HG03575 (cell line): ENCODE measurements around the gene CD37.
"Not testable (repeated sequence)": the region's sequence is repeated elsewhere in the genome, so short reads cannot be mapped to it uniquely, and the experiment has no call there.

Experiments used
- ATAC-seq: cut with Tn5 transposase; IDR thresholded peaks from one replicate; pipeline ENCODE4 v1.9.1; 2021; ENCODE audit not compliant: unreplicated experiment, insufficient number of reproducible peaks, low FRiP score; ENCODE audit errors: extremely low read depth

CD37 gene

GRCh38 chr19:49364083-49364737, 29.0 kb downstream of the CD37 start:
- no peak for ATAC-seq

DNA sequence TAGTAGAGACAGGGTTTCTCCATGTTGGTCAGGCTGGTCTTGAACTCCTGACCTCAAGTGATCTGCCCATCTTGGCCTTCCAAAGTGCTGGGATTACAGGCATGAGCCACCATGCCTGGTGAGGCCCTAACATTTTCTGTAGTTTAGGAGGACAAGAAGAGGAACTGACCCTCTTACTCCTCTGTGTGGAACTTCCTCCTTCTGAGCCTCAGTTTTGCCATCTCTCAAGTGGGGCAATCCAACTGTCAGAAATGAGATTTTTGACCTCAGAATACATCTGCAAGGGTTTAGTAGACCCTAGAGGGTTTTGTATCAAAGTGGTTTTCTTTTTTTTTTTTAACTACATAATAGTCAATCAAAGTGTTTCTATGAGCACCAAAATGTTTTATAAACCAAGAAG, 30.9 kb downstream of the CD37 start:
- no peak for ATAC-seq

- no peak for ATAC-seq
Observed at GRCh38 chr19:49368711-49369358, 33.6 kb downstream of the CD37 start.

DNA sequence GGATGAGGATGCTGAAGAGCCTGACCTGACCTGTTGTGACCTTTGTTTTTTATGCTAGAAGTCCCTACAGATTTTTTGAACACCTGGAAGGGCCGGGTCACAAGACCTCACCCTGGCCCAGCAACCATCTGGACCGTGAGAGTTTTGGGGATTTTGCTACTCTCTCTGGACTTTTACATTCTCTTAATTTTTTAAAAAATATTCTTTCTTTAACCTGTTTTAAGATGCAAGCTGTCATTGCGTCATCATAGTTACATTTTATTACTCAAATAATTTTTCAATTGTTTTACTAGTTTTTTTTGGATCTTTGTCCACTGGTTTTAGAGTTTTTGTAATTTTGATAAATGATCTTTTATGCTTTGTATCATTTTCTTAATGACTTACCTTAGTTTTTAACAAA, 36.0 kb downstream of the CD37 start:
- ATAC-seq, result no peak

DNA sequence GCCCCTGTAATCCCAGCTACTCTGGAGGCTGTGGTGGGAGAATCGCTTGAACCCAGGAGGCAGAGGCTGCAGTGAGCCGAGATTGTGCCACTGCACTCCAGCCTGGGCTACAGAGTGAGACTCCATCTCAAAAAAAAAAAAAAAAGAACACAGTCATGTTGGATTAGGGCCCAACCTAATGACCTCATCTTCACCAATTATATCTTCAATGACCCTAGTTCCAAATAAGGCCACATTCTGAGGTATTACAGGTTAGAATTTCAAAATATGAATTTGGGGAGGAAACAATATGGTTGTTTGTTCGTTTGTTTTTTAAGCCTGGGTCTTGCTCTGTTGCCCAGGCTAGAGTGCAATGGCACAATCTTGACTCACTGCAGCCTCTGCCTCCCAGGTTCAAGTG, 38.0 kb downstream of the CD37 start:
- not testable (repeated sequence) for ATAC-seq

GRCh38 chr19:49374665-49375434, 39.6 kb downstream of the CD37 start:
- ATAC-seq, result no peak

DNA sequence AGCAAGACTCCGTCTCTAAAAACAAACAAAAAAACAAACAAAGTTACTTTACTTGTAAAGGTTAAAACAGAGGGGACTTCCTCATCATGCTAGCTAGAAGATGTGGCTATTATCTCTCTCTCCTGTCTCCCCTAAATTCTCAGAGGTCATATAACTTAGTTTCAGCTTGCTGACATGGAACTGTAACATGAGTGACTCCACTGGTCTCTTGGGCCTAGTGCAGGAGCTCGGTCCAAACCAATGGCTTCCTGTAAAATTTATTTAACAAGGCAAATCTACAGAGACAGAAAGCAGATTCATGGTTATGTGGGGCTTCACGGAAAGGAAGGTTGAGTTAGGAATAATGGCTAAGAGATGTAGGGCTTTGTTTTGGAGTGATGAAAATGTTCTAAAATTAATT, 43.3 kb downstream of the CD37 start:
- no peak for ATAC-seq

- no peak for ATAC-seq
Observed at GRCh38 chr19:49380391-49380790, 45.2 kb downstream of the CD37 start.

- no peak for ATAC-seq
Observed at GRCh38 chr19:49382639-49383038, 47.4 kb downstream of the CD37 start.

DNA sequence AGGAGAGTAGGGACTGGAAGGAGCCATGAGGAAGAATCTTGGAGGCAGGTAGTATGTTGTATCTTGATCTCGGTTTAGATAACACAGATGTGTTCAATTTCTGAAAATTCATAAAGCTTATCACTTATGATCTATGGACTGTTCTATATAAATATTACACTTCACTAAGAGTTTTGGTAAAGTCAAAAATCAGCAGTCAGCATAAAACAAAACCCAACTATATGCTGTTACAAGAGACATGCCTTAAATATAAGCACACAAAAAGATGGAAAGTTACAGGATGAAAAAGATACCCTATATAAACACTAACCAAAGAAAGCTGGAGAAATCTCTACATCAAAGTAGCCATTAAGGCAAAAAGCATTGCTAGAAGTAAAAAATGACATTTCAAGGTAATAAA, 48.4 kb downstream of the CD37 start:
- ATAC-seq, result no peak

DNA sequence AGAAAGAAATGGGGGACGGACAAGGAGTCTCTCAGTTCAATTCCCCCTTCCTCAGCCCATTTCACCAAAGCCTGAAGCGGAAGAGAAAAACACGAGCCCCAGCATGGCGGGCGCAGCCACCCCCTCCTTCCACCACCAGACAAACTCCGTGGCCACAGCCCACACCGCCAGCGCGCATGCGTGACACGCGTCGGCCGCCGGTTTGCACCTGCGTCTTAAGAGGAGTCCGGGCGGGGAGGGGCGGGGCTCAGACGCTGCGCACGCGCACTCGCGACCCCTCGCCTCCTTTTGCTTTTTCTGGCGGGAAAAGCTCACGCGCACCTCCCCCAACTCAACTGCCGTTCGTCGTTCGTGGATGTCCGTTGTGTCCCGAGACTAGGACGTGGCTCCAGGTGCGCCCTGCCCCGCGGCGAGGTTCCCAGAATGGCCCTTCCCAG, 52.7 kb downstream of the CD37 start, which contains the start of gene KASH5:
Gene KASH5, plus strand, starts transcription at position 314 of the 437 bp plus-strand sequence. CDS start 2,635 bp downstream, outside the sequence.
- no peak for ATAC-seq

DNA sequence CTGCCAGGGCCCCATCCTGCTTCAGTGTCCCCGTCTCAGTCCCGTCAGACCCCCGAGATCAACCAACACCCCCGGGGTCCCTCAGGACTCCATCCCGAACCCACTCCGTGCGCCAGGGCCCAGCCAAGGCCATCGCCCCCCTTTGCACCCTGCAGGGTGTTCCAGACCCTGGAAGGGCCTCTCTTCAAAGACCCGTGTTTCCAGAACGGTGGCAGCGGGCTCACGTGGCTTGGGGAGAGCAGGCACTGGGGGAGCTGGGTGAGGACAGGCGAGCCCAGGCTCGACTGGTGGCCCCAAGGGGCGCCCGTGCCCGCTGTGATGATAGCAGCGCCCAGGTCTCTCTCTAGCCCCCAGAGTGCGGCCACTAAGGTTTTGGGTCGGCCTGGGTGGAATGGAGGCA, 54.2 kb downstream of the CD37 start:
- ATAC-seq, result no peak
